Measurements from ENCODE around the gene EIF6.

GRCh38 chr20:35267092-35267491 is 17.5 kb downstream of the EIF6 start:
- no peak for TF ChIP-seq CTCF (IDR thresholded peaks at IDR 0.05)
- TF ChIP-seq POLR2A (IDR thresholded peaks at IDR 0.05): no peak
- no peak for TF ChIP-seq POLR2AphosphoS5 (IDR thresholded peaks at IDR 0.05)
- no peak for TF ChIP-seq EP300 (IDR thresholded peaks at IDR 0.05)
